H9 (cell line): ENCODE results near the gene ADGRB3. TPM values are rescaled to one million over a fixed set of nuclear protein-coding genes. Genes with fewer than 3 reads are reported as not detected.

Source experiments
- DNase-seq: peaks from one replicate; pipeline ENCODE4 v3.0.0-alpha.2; 2017
- H2AFZ ChIP-seq: one replicate; pipeline ENCODE4 v1.6.1; 2013; ENCODE audit warnings: mild to moderate bottlenecking, low read length, control low read depth, moderate library complexity
- H2AK5ac ChIP-seq: 2 replicates; pipeline ENCODE4 v1.6.1; 2013; ENCODE audit warnings: low read length, control low read depth, mixed read lengths; ENCODE audit not compliant: insufficient read length
- H2BK120ac ChIP-seq: one replicate; pipeline ENCODE4 v1.6.1; 2013; ENCODE audit warnings: low read depth, mild to moderate bottlenecking, low read length, control low read depth, inconsistent platforms; ENCODE audit not compliant: poor library complexity, severe bottlenecking
- H2BK12ac ChIP-seq: 2 replicates; pipeline ENCODE4 v1.6.1; 2013; ENCODE audit warnings: low read length, control low read depth, mixed read lengths, low read depth; ENCODE audit not compliant: insufficient read length
- H2BK15ac ChIP-seq: 2 replicates; pipeline ENCODE4 v1.6.1; 2013; ENCODE audit warnings: low read depth, low read length, control low read depth
- H2BK20ac ChIP-seq: one replicate; pipeline ENCODE4 v1.6.1; 2013; ENCODE audit warnings: low read depth, mild to moderate bottlenecking, low read length, control low read depth, inconsistent platforms; ENCODE audit not compliant: poor library complexity, severe bottlenecking
- H2BK5ac ChIP-seq: 2 replicates; pipeline ENCODE4 v1.6.1; 2013; ENCODE audit warnings: low read length, control low read depth, mixed read lengths; ENCODE audit not compliant: insufficient read length
- H3K14ac ChIP-seq: 2 replicates; pipeline ENCODE4 v1.6.1; 2013; ENCODE audit warnings: low read length, control low read depth; ENCODE audit not compliant: insufficient read depth
- H3K18ac ChIP-seq: 2 replicates; pipeline ENCODE4 v1.6.1; 2013; ENCODE audit warnings: low read depth, mild to moderate bottlenecking, mixed read lengths, low read length, control low read depth; ENCODE audit not compliant: insufficient read length
- H3K23ac ChIP-seq: 2 replicates; pipeline ENCODE4 v1.6.1; 2013; ENCODE audit warnings: low read length, control low read depth, mixed read lengths, low read depth; ENCODE audit not compliant: insufficient read length
- H3K23me2 ChIP-seq: 2 replicates; pipeline ENCODE4 v1.6.1; 2013; ENCODE audit warnings: low read depth, mild to moderate bottlenecking, mixed read lengths, low read length, control low read depth; ENCODE audit not compliant: insufficient read length, poor library complexity, severe bottlenecking
- H3K27ac ChIP-seq: 2 replicates; pipeline ENCODE4 v1.5.1; 2013; ENCODE audit warnings: low read length, control low read depth, mixed read lengths, low read depth; ENCODE audit not compliant: insufficient read length
- H3K27me3 ChIP-seq: 2 replicates; pipeline ENCODE4 v1.6.1; 2013; ENCODE audit warnings: low read length, control low read depth, inconsistent platforms; ENCODE audit not compliant: insufficient read depth
- H3K4ac ChIP-seq: 2 replicates; pipeline ENCODE4 v1.6.1; 2013; ENCODE audit warnings: low read depth, mild to moderate bottlenecking, control low read depth, inconsistent platforms, low read length, moderate library complexity
- H3K4me1 ChIP-seq: 2 replicates; pipeline ENCODE4 v1.6.1; 2013; ENCODE audit warnings: low read length, control low read depth, inconsistent platforms; ENCODE audit not compliant: insufficient read depth
- H3K4me2 ChIP-seq: 2 replicates; pipeline ENCODE4 v1.6.1; 2013; ENCODE audit warnings: low read length, control low read depth, mixed read lengths; ENCODE audit not compliant: insufficient read length, insufficient read depth
- H3K56ac ChIP-seq: 2 replicates; pipeline ENCODE4 v1.6.1; 2013; ENCODE audit warnings: low read depth, mild to moderate bottlenecking, mixed read lengths, low read length, control low read depth; ENCODE audit not compliant: insufficient read length
- H3K79me1 ChIP-seq: 2 replicates; pipeline ENCODE4 v1.6.1; 2013; ENCODE audit warnings: low read depth, mild to moderate bottlenecking, moderate library complexity, low read length, control low read depth, inconsistent platforms; ENCODE audit not compliant: insufficient read depth, poor library complexity, severe bottlenecking
- H3K79me2 ChIP-seq: 2 replicates; pipeline ENCODE4 v1.6.1; 2013; ENCODE audit warnings: low read length, control low read depth, inconsistent platforms; ENCODE audit not compliant: insufficient read depth
- H3K9ac ChIP-seq: 2 replicates; pipeline ENCODE4 v1.6.1; 2013; ENCODE audit warnings: low read length, control low read depth, mixed read lengths; ENCODE audit not compliant: insufficient read length; ENCODE audit errors: extremely low read depth
- H3K9me3 ChIP-seq: one replicate; pipeline ENCODE4 v1.6.1; 2013; ENCODE audit warnings: low read depth, low read length, inconsistent platforms; ENCODE audit not compliant: control insufficient read depth
- H3T11ph ChIP-seq: one replicate; pipeline ENCODE4 v1.6.1; 2013; ENCODE audit warnings: mild to moderate bottlenecking, low read length, control low read depth, inconsistent platforms
- H4K20me1 ChIP-seq: one replicate; pipeline ENCODE4 v1.6.1; 2013; ENCODE audit not compliant: control insufficient read depth, insufficient read length, insufficient read depth
- H4K5ac ChIP-seq: 2 replicates; pipeline ENCODE4 v1.6.1; 2013; ENCODE audit warnings: low read depth, mild to moderate bottlenecking, mixed read lengths, low read length, control low read depth; ENCODE audit not compliant: insufficient read length
- H4K8ac ChIP-seq: replicated peaks from 2 replicates; pipeline ENCODE4 v1.6.1; 2013; ENCODE audit warnings: low read length, control low read depth, mixed read lengths, low read depth; ENCODE audit not compliant: insufficient read length
- H4K91ac ChIP-seq: 2 replicates; pipeline ENCODE4 v1.6.1; 2013; ENCODE audit warnings: low read depth, mild to moderate bottlenecking, moderate library complexity, mixed read lengths, low read length, control low read depth; ENCODE audit not compliant: insufficient read length
- H3K27ac Mint-ChIP-seq, 3 experiments: 2 replicates in 2 of 3; 3 replicates in 1 of 3; pipeline ENCODE4 v1.8.0; 2020 to 2021; ENCODE audit warnings: mixed read lengths in 3 of 3, mild to moderate bottlenecking in 1 of 3, moderate library complexity in 1 of 3
- H3K27me3 Mint-ChIP-seq: 2 replicates; pipeline ENCODE4 v1.8.0; 2021; ENCODE audit warnings: low read depth, mild to moderate bottlenecking, moderate library complexity, mixed read lengths
- H3K36me3 Mint-ChIP-seq, 3 experiments: 2 replicates in 2 of 3; 3 replicates in 1 of 3; pipeline ENCODE4 v1.8.0; 2020 to 2021; ENCODE audit warnings: low read depth in 3 of 3, mixed read lengths in 3 of 3; ENCODE audit not compliant: insufficient read depth in 1 of 3
- H3K4me1 Mint-ChIP-seq, 2 experiments: 2 replicates each; pipeline ENCODE4 v1.8.0; 2020; ENCODE audit warnings: mixed read lengths in 2 of 2
- H3K4me3 Mint-ChIP-seq, 2 experiments: 2 replicates in 1 of 2; 3 replicates in 1 of 2; pipeline ENCODE4 v1.8.0; 2020 to 2021; ENCODE audit warnings: mild to moderate bottlenecking in 2 of 2, mixed read lengths in 2 of 2, moderate library complexity in 1 of 2
- H3K9me3 Mint-ChIP-seq, 2 experiments: 2 replicates in 1 of 2; 3 replicates in 1 of 2; pipeline ENCODE4 v1.8.0; 2020; ENCODE audit warnings: mild to moderate bottlenecking in 2 of 2, mixed read lengths in 2 of 2, moderate library complexity in 1 of 2
- WGBS: extraction: QIAGEN DNeasy Blood & Tissue Kit; methylation state at CpG from one replicate; pipeline ENCODE4 v1.1.7; 2013; ENCODE audit warnings: missing lambda C conversion rate, low lambda C conversion rate, mixed read lengths; ENCODE audit not compliant: insufficient read length; ENCODE audit errors: extremely low coverage; 5-methylcytosine and 5-hydroxymethylcytosine counted together
- total RNA-seq: library from RNA; stranded (reverse); gene quantifications from 2 replicates; pipeline ENCODE4 v1.2.1, GENCODE V29; 2021
- TF ChIP-seq, protein P1 (sequence below): fragments of 200-600 bp; sonication (generic); conservative IDR thresholded peaks from 3 replicates; pipeline ENCODE4 v1.8.0; 2021; ENCODE audit warnings: antibody characterized with exemption, mild to moderate bottlenecking

ADGRB3 gene
- total RNA-seq, 1 experiment from 2014 or later, result 0.37 TPM

DNA sequence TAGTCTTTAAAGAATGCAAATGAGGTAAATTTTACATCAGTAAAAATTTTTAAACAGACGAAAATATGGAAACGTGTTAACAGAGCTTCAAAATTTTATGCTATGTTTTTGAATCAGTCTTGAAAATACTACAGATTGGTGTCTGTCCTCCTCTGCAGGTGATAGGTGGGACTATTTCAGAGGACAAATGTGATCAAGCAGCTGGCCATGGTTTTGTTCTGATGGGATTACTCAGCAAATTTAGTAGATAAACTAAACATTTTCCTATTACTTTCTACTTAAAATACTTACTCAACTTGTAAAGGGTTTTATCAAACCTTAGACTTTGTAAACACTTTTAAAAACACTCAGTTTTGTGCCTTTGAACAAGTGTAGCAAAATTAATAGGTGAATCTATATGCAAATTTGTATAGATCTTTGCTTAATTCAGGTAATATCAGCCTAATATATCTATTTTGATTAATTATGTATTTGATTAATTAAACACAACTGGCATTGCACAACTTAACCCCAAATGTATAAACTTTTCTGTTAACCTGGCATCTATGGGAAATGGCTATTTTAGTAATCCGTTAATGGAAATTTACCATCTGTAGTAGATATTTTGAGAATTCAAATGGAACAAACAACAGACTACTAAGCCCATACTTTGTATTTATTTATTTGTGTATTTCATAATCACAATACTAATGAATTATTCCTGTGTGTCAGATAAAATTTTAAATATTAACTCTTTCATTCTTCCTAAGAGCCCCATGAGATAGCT is 22.5 kb downstream of the ADGRB3 start:
- TF ChIP-seq, protein P1, sequence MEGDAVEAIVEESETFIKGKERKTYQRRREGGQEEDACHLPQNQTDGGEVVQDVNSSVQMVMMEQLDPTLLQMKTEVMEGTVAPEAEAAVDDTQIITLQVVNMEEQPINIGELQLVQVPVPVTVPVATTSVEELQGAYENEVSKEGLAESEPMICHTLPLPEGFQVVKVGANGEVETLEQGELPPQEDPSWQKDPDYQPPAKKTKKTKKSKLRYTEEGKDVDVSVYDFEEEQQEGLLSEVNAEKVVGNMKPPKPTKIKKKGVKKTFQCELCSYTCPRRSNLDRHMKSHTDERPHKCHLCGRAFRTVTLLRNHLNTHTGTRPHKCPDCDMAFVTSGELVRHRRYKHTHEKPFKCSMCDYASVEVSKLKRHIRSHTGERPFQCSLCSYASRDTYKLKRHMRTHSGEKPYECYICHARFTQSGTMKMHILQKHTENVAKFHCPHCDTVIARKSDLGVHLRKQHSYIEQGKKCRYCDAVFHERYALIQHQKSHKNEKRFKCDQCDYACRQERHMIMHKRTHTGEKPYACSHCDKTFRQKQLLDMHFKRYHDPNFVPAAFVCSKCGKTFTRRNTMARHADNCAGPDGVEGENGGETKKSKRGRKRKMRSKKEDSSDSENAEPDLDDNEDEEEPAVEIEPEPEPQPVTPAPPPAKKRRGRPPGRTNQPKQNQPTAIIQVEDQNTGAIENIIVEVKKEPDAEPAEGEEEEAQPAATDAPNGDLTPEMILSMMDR, result no peak
- no peak overlapping the region for H3K27ac Mint-ChIP-seq
- Histone ChIP-seq H4K91ac (no peak overlapping the region), H3K79me2 (no peaks in the 10 kb centered on the region), H2BK15ac (no peak overlapping the region), H4K20me1 (no peaks in the 10 kb centered on the region), H3K14ac (no peak overlapping the region), H3K27ac (no peak overlapping the region), H2BK12ac (no peak overlapping the region), H3K9me3 (no peaks in the 10 kb centered on the region), H2BK20ac (no peak overlapping the region), H2AFZ (no peak overlapping the region), H3K56ac (no peak overlapping the region), H3T11ph (no peak overlapping the region), H2BK120ac (no peak overlapping the region), H3K79me1 (no peaks in the 10 kb centered on the region), H3K27me3 (no peaks in the 10 kb centered on the region), H2AK5ac (no peak overlapping the region), H3K18ac (no peak overlapping the region), H2BK5ac (no peak overlapping the region), H3K4ac (no peak overlapping the region), H3K23me2 (no peaks in the 10 kb centered on the region), H3K4me1 (no peaks in the 10 kb centered on the region), H3K9ac (no peak overlapping the region), H4K5ac (no peak overlapping the region), H3K23ac (no peak overlapping the region), H4K8ac (no peak overlapping the region), H3K4me2 (no peak overlapping the region)
- H3K27me3 Mint-ChIP-seq, result no peaks in the 10 kb centered on the region
- no peak overlapping the region for H3K4me3 Mint-ChIP-seq
- no peaks in the 10 kb centered on the region for H3K36me3 Mint-ChIP-seq
- no peaks in the 10 kb centered on the region for H3K9me3 Mint-ChIP-seq
- WGBS, result no CpG with 5 or more reads among the region's 3 CpGs
- H3K4me1 Mint-ChIP-seq, result no peaks in the 10 kb centered on the region
- no peak for DNase-seq
